ENCODE data around the gene CEBPE. TPM values are rescaled to one million over a fixed set of nuclear protein-coding genes. Genes with fewer than 3 reads are reported as not detected.
A peak's percentile ranks its signal among the peaks of the same experiment; 100 is the strongest.

The CEBPE gene
- total RNA-seq, 1 donor from 2014 or later = not detected

GRCh38 chr14:23163830-23164229 is 44.8 kb upstream of the CEBPE start:
- Mint-ChIP-seq H3K36me3 (ENCODE audit: insufficient read depth) (peaks cover 8% of the 10 kb centered on the region), H3K4me3 (ENCODE audit: low read depth) (no peak overlapping the region), H3K27me3 (no peaks in the 10 kb centered on the region), H3K4me1 (ENCODE audit: low read depth) (peaks cover 13% of the 10 kb centered on the region), H3K27ac (no peak overlapping the region), H3K9me3 (ENCODE audit: low read depth) (no peaks in the 10 kb centered on the region)
- TF ChIP-seq CTCF (IDR thresholded peaks at IDR 0.05; ENCODE audit: unreplicated experiment) = no peak
- no peak for DNase-seq (ENCODE audit: low spot score, unreplicated experiment)

- Mint-ChIP-seq H3K27me3 (no peaks in the 10 kb centered on the region), H3K4me3 (ENCODE audit: low read depth) (no peak overlapping the region), H3K9me3 (ENCODE audit: low read depth) (no peaks in the 10 kb centered on the region), H3K36me3 (ENCODE audit: insufficient read depth) (peaks cover 9% of the 10 kb centered on the region), H3K4me1 (ENCODE audit: low read depth) (peaks cover 8% of the 10 kb centered on the region), H3K27ac (no peak overlapping the region)
- no peak for DNase-seq (ENCODE audit: low spot score, unreplicated experiment)
- TF ChIP-seq CTCF (IDR thresholded peaks at IDR 0.05; ENCODE audit: unreplicated experiment) = no peak
These were observed 43.7 kb upstream of the CEBPE start for GRCh38 chr14:23162800-23163199.

GRCh38 chr14:23162005-23162404 is 43.0 kb upstream of the CEBPE start:
- no peaks in the 10 kb centered on the region for H3K9me3 Mint-ChIP-seq (ENCODE audit: low read depth)
- peaks cover 8% of the 10 kb centered on the region for H3K4me1 Mint-ChIP-seq (ENCODE audit: low read depth)
- DNase-seq (ENCODE audit: low spot score, unreplicated experiment) = no peak
- no peak for TF ChIP-seq CTCF (IDR thresholded peaks at IDR 0.05; ENCODE audit: unreplicated experiment)
- no peak overlapping the region for H3K4me3 Mint-ChIP-seq (ENCODE audit: low read depth)
- H3K36me3 Mint-ChIP-seq (ENCODE audit: insufficient read depth) = peaks cover 9% of the 10 kb centered on the region
- H3K27me3 Mint-ChIP-seq = no peaks in the 10 kb centered on the region
- no peak overlapping the region for H3K27ac Mint-ChIP-seq

GRCh38 chr14:23160924-23161522 is 42.0 kb upstream of the CEBPE start:
- Mint-ChIP-seq H3K4me3 (ENCODE audit: low read depth) (no peak overlapping the region), H3K27ac (peak overlapping the region; percentile 38)

GRCh38 chr14:23159532-23159931 is 40.5 kb upstream of the CEBPE start:
- Mint-ChIP-seq H3K27ac (peak overlapping the region; percentile 3), H3K4me3 (ENCODE audit: low read depth) (no peak overlapping the region), H3K27me3 (no peaks in the 10 kb centered on the region), H3K9me3 (ENCODE audit: low read depth) (no peaks in the 10 kb centered on the region), H3K36me3 (ENCODE audit: insufficient read depth) (peaks cover 5% of the 10 kb centered on the region), H3K4me1 (ENCODE audit: low read depth) (peaks cover 8% of the 10 kb centered on the region)
- DNase-seq (ENCODE audit: low spot score, unreplicated experiment) = no peak
- no peak for TF ChIP-seq CTCF (IDR thresholded peaks at IDR 0.05; ENCODE audit: unreplicated experiment)

More at GRCh38 chr14:23160924-23161522, 42.0 kb upstream of the CEBPE start:
- H3K9me3 Mint-ChIP-seq (ENCODE audit: low read depth) = no peaks in the 10 kb centered on the region
- TF ChIP-seq CTCF (IDR thresholded peaks at IDR 0.05; ENCODE audit: unreplicated experiment) = no peak
- peaks cover 8% of the 10 kb centered on the region for H3K4me1 Mint-ChIP-seq (ENCODE audit: low read depth)
- H3K36me3 Mint-ChIP-seq (ENCODE audit: insufficient read depth) = peaks cover 6% of the 10 kb centered on the region
- no peak for DNase-seq (ENCODE audit: low spot score, unreplicated experiment)
- no peaks in the 10 kb centered on the region for H3K27me3 Mint-ChIP-seq
